Transverse colon (tissue), 4 donors: Measurements from ENCODE around the gene SLC4A2. TPM values are rescaled to one million over a fixed set of nuclear protein-coding genes. Genes with fewer than 3 reads are reported as not detected.

Source experiments
- DNase-seq: peaks from one replicate; pipeline ENCODE4 v3.0.0-alpha.2; 2019
- H3K27ac ChIP-seq, 4 donors: fragments of 200-600 bp; sonication (generic); 2 replicates each; pipeline ENCODE4 v1.5.1; 2016 to 2018; ENCODE audit warnings: inconsistent platforms in 4 of 4
- H3K27me3 ChIP-seq: fragments of 200-600 bp; sonication (generic); 2 replicates; pipeline ENCODE4 v1.5.1; 2017; ENCODE audit warnings: inconsistent platforms
- H3K36me3 ChIP-seq, 4 donors: fragments of 200-600 bp; sonication (generic); 2 replicates each; pipeline ENCODE4 v1.5.1; 2017 to 2019; ENCODE audit warnings: inconsistent platforms in 4 of 4
- H3K4me1 ChIP-seq, 4 donors: fragments of 200-600 bp; sonication (generic); 2 replicates each; pipeline ENCODE4 v1.5.1; 2017 to 2020; ENCODE audit warnings: inconsistent platforms in 4 of 4
- H3K4me3 ChIP-seq, 4 donors: fragments of 200-600 bp; sonication (generic); 1 replicate in 1 of 4; 2 replicates in 3 of 4; pipeline versions ENCODE4 v1.5.1 to v1.6.1; 2017 to 2019; ENCODE audit warnings: inconsistent platforms in 4 of 4
- H3K9me3 ChIP-seq, 2 donors: fragments of 200-600 bp; sonication (generic); 2 replicates each; pipeline ENCODE4 v1.5.1; 2017 to 2019; ENCODE audit warnings: inconsistent platforms in 2 of 2
- EP300 ChIP-seq: sonication (generic); formaldehyde crosslinking; IDR thresholded peaks from one replicate; pipeline ENCODE4 v1.6.1; 2017; ENCODE audit warnings: antibody characterized with exemption, low read depth
- POLR2A ChIP-seq: fragments of 450-650 bp; IDR thresholded peaks from one replicate; pipeline ENCODE4 v1.6.1; 2016; ENCODE audit warnings: antibody characterized with exemption, mild to moderate bottlenecking, moderate library complexity
- POLR2AphosphoS5 ChIP-seq, 3 donors: sonication (generic); formaldehyde crosslinking; IDR thresholded peaks; one replicate each; pipeline ENCODE4 v1.6.1; 2016; ENCODE audit warnings: antibody characterized with exemption in 3 of 3
- WGBS, 2 donors: methylation state at CpG; one replicate each; pipeline ENCODE4 v1.1.5; 2018; ENCODE audit warnings: low coverage in 1 of 2; 5-methylcytosine and 5-hydroxymethylcytosine counted together
- in situ Hi-C, 4 donors: fragments of 200-750 bp; cut with MboI; loops; one replicate each; pipeline versions ENCODE4 v1.15.0 to v1.15.1; 2017; ENCODE audit warnings: low sequenced_read_pairs in 3 of 4, low pct_ligation_motif_present in 1 of 4, low pct_unique_long_range_greater_than_20kb in 1 of 4
- intact Hi-C: fragments of 100-400 bp; cut with DNase I; formaldehyde crosslinking; loops from one replicate; pipeline ENCODE4 v1.15.1; 2023; ENCODE audit warnings: low total_unique reads
- total RNA-seq, 4 donors: library from RNA; depleted of rRNA; stranded (reverse); fragments of >200 nt; gene quantifications; one replicate each; pipeline ENCODE4 v1.1.0, GENCODE V29; 2016
- TF ChIP-seq, protein P1 (sequence below), 5 experiments: fragments of 200-600 bp in 3 of 5; fragments of 450-650 bp in 2 of 5; sonication (generic) in 3 of 5; IDR thresholded peaks; 1 replicate in 2 of 5; 2 replicates in 3 of 5; pipeline ENCODE4 v1.5.1; 2016 to 2017; ENCODE audit warnings: antibody characterized with exemption in 5 of 5, inconsistent platforms in 3 of 5, mild to moderate bottlenecking in 2 of 5, moderate library complexity in 1 of 5

SLC4A2 gene
- total RNA-seq, 4 donors from 2014 or later = 61.7 to 464 (median 83.2) TPM

DNA sequence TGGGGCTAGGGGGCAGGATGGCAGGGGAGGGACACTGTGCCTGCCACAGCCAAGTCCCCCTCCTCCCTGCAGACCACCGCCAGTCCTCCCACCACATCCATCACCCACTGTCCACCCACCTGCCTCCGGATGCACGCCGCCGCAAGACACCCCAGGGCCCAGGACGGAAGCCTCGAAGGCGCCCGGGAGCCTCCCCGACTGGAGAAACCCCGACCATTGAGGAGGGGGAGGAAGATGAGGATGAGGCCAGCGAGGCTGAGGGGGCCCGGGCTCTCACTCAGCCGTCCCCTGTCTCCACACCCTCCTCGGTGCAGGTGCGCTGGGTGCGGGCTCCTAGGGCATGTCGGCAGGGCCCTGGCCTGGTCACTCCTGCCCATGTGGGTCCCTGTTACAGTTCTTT is 5.1 kb downstream of the SLC4A2 start:
- H3K9me3 ChIP-seq = no peaks in the 10 kb centered on the region
- no peaks in the 10 kb centered on the region for H3K27me3 ChIP-seq
- intact Hi-C loops (no loop called here), in situ Hi-C loops (no loop called here)
- H3K36me3 ChIP-seq = peaks cover 0 to 44% (median 8%) of the 10 kb centered on the region in 4 donors
- WGBS, 2 donors = 97 to 100% methylated on average over 6 to 18 of the region's 18 CpGs
- peaks cover 19 to 41% (median 37%) of the 10 kb centered on the region in 4 donors for H3K4me1 ChIP-seq
- no peak for DNase-seq
- H3K4me3 ChIP-seq = no peak overlapping the region
- no peak for TF ChIP-seq POLR2AphosphoS5 (IDR thresholded peaks at IDR 0.05)
- TF ChIP-seq, protein P1, sequence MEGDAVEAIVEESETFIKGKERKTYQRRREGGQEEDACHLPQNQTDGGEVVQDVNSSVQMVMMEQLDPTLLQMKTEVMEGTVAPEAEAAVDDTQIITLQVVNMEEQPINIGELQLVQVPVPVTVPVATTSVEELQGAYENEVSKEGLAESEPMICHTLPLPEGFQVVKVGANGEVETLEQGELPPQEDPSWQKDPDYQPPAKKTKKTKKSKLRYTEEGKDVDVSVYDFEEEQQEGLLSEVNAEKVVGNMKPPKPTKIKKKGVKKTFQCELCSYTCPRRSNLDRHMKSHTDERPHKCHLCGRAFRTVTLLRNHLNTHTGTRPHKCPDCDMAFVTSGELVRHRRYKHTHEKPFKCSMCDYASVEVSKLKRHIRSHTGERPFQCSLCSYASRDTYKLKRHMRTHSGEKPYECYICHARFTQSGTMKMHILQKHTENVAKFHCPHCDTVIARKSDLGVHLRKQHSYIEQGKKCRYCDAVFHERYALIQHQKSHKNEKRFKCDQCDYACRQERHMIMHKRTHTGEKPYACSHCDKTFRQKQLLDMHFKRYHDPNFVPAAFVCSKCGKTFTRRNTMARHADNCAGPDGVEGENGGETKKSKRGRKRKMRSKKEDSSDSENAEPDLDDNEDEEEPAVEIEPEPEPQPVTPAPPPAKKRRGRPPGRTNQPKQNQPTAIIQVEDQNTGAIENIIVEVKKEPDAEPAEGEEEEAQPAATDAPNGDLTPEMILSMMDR (IDR thresholded peaks at IDR 0.05) = no peak
- no peak overlapping the region for H3K27ac ChIP-seq

DNA sequence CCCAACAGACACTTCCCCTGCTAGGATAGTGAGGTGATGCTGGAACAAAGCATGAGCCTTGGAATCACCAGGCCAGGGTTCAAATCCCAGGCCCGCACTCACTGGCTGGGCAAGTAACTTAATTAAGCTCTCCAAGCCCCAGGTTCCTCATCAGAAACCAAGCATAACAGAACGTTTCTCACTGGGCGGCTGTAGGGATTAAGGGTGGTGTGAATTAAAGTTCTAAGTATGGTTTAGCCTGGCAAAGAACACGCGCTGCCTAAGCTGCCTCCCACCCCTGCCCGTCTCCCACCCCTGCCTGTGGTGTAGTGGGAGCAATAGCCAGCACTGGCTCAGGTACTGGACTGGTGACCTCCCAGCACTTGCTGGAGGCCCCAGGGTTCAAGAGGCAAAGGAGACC is 5.6 kb downstream of the SLC4A2 start:
- in situ Hi-C loops (no loop called here), intact Hi-C loops (no loop called here)
- TF ChIP-seq, protein P1 (IDR thresholded peaks at IDR 0.05) = no peak
- TF ChIP-seq POLR2A (no peak), EP300 (no peak), POLR2AphosphoS5 (IDR thresholded peaks at IDR 0.05) (no peak)
- Histone ChIP-seq H3K27ac (no peak overlapping the region), H3K4me1 (peaks cover 19 to 39% (median 36%) of the 10 kb centered on the region in 4 donors), H3K36me3 (peaks cover 0 to 49% (median 10%) of the 10 kb centered on the region in 4 donors), H3K27me3 (no peaks in the 10 kb centered on the region), H3K9me3 (no peaks in the 10 kb centered on the region), H3K4me3 (no peak overlapping the region)
- no peak for DNase-seq
- WGBS, 2 donors = 89% methylated on average over 6 of the region's 6 CpGs; no CpG with 5 or more reads in 1 of the 2 donors

DNA sequence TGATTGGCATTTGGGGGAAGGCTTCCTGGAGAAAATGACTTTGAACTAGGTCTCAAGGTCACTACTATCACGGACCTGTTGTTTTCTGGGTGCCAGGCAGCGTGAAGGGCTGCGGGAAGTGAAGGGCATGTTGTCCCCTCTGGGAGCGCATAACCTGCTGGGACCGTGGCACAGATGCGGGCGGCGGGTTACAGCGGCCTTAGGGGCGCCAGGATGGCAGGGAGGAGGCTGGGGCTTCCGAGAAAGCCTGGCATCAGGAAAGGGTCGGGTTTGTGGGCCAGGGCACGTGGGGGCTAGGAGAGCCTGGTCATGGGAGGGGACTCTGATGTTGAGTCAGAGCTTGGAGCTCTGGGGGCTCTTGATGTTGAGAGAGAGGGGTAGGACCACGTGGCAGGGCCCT is 6.1 kb downstream of the SLC4A2 start:
- 68 to 94% methylated on average over 3 to 14 of the region's 14 CpGs for WGBS, 2 donors
- DNase-seq = no peak
- no peak overlapping the region for H3K4me3 ChIP-seq
- no peak for TF ChIP-seq POLR2AphosphoS5 (IDR thresholded peaks at IDR 0.05)
- TF ChIP-seq, protein P1 (IDR thresholded peaks at IDR 0.05) = no peak
- TF ChIP-seq EP300 = no peak
- no peak for TF ChIP-seq POLR2A
- in situ Hi-C loops (no loop called here), intact Hi-C loops (no loop called here)
- H3K4me1 ChIP-seq = peaks cover 17 to 34% (median 32%) of the 10 kb centered on the region in 4 donors
- H3K9me3 ChIP-seq = no peaks in the 10 kb centered on the region
- peaks cover 0 to 54% (median 13%) of the 10 kb centered on the region in 4 donors for H3K36me3 ChIP-seq
- H3K27me3 ChIP-seq = no peaks in the 10 kb centered on the region
- H3K27ac ChIP-seq = no peak overlapping the region

DNA sequence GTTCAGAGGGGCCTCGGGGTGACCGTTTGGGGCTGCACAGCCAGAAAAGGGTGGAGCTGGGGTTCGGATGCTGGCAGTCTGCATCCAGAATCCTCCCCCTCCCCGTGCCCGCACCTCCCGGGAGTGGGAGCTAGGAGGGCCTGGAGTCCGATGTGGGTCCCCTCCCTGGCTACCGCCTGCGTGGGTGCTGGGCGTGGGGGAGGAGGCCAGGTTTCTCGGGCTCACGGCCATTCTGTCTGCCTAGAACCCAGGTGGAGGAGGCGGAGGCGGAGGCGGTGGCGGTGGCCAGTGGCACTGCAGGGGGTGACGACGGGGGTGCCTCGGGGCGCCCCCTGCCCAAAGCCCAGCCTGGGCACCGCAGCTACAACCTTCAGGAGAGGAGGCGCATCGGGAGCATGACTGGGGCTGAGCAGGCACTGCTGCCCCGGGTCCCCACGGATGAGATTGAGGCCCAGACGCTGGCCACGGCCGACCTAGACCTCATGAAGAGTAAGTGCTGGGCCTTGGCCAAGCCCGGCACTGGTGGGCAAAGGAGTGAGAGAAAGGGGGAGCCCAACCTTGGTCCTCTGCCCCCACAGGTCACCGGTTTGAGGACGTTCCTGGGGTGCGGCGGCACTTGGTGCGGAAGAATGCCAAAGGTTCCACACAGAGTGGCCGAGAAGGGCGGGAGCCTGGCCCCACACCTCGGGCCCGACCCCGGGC is 7.0 kb downstream of the SLC4A2 start:
- no peak for DNase-seq
- TF ChIP-seq, protein P1 (IDR thresholded peaks at IDR 0.05) = no peak
- TF ChIP-seq EP300 (no peak), POLR2A (no peak), POLR2AphosphoS5 (IDR thresholded peaks at IDR 0.05) (no peak)
- intact Hi-C loops = no loop called here
- H3K9me3 ChIP-seq = no peaks in the 10 kb centered on the region
- in situ Hi-C loops = no loop called here
- 91% methylated on average over 17 of the region's 39 CpGs; no CpG with 5 or more reads in 1 of the 2 donors for WGBS, 2 donors
- no peaks in the 10 kb centered on the region for H3K27me3 ChIP-seq
- peaks cover 0 to 61% (median 17%) of the 10 kb centered on the region in 4 donors for H3K36me3 ChIP-seq
- H3K4me1 ChIP-seq = peaks cover 8 to 25% (median 23%) of the 10 kb centered on the region in 4 donors
- H3K4me3 ChIP-seq = no peak overlapping the region
- no peak overlapping the region for H3K27ac ChIP-seq
